ENCODE measurements around the gene AP2B1. TPM values are rescaled to one million over a fixed set of nuclear protein-coding genes. Genes with fewer than 3 reads are reported as not detected.

AP2B1 gene
- total and polyA plus RNA-seq, 4 donors = 8.7 to 55.6 (median 22.3) TPM

GRCh38 chr17:35748341-35748841, 161.3 kb downstream of the AP2B1 start:
- H3K36me3 ChIP-seq (ENCODE audit: control insufficient read depth in 4 of 4, insufficient read depth in 3 of 4, low read depth in 1 of 4, low read length in 3 of 4) = no peaks in the 10 kb centered on the region
- H3K9me3 ChIP-seq (ENCODE audit: control insufficient read depth in 4 of 4, low read length in 3 of 4) = no peaks in the 10 kb centered on the region
- H3K9ac ChIP-seq (ENCODE audit: low read depth in 1 of 2, low read length in 2 of 2) = no peak overlapping the region
- H3K27ac ChIP-seq (ENCODE audit: low read depth in 1 of 2, low read length in 2 of 2) = no peak overlapping the region
- DNase-seq (ENCODE audit: low spot score) = no peak
- WGBS = 23% methylated on average over 4 of the region's 4 CpGs
- no peaks in the 10 kb centered on the region for H3K27me3 ChIP-seq (ENCODE audit: control insufficient read depth in 4 of 4, insufficient read depth in 4 of 4, low read length in 3 of 4)
- TF ChIP-seq ZBTB33 (IDR thresholded peaks at IDR 0.05) (no peak), RAD21 (IDR thresholded peaks at IDR 0.05) (peak in 1 of 2 donors; percentile 42)
- H3K4me1 ChIP-seq (ENCODE audit: control insufficient read depth in 4 of 4, insufficient read depth in 4 of 4, low read length in 3 of 4) = peaks cover 0 to 5% (median 0%) of the 10 kb centered on the region in 4 donors
- no peak overlapping the region for H3K4me3 ChIP-seq (ENCODE audit: low read depth in 1 of 3, low read length in 3 of 3)

GRCh38 chr17:35748979-35749378, 161.9 kb downstream of the AP2B1 start:
- H3K9ac ChIP-seq (ENCODE audit: low read depth in 1 of 2, low read length in 2 of 2) = no peak overlapping the region
- TF ChIP-seq FOXA1 (IDR thresholded peaks at IDR 0.05) (no peak), TAF1 (conservative IDR thresholded peaks at IDR 0.05) (no peak), YY1 (IDR thresholded peaks at IDR 0.05) (no peak), RAD21 (IDR thresholded peaks at IDR 0.05) (no peak), JUND (IDR thresholded peaks at IDR 0.05) (no peak), NR2F2 (IDR thresholded peaks at IDR 0.05) (no peak), RXRA (IDR thresholded peaks at IDR 0.05) (no peak), FOXA2 (IDR thresholded peaks at IDR 0.05) (no peak), MAX (IDR thresholded peaks at IDR 0.05) (no peak), HNF4G (IDR thresholded peaks at IDR 0.05) (no peak), HNF4A (conservative IDR thresholded peaks at IDR 0.05) (no peak), REST (IDR thresholded peaks at IDR 0.05) (no peak), ATF3 (IDR thresholded peaks at IDR 0.05) (no peak)
- no peaks in the 10 kb centered on the region for H3K27me3 ChIP-seq (ENCODE audit: control insufficient read depth in 4 of 4, insufficient read depth in 4 of 4, low read length in 3 of 4)
- no peak for DNase-seq (ENCODE audit: low spot score)
- peaks cover 0 to 5% (median 0%) of the 10 kb centered on the region in 4 donors for H3K4me1 ChIP-seq (ENCODE audit: control insufficient read depth in 4 of 4, insufficient read depth in 4 of 4, low read length in 3 of 4)
- WGBS = 83% methylated on average over 6 of the region's 6 CpGs
- H3K36me3 ChIP-seq (ENCODE audit: control insufficient read depth in 4 of 4, insufficient read depth in 3 of 4, low read depth in 1 of 4, low read length in 3 of 4) = no peaks in the 10 kb centered on the region
- H3K27ac ChIP-seq (ENCODE audit: low read depth in 1 of 2, low read length in 2 of 2) = no peak overlapping the region
- H3K4me3 ChIP-seq (ENCODE audit: low read depth in 1 of 3, low read length in 3 of 3) = no peak overlapping the region
- no peaks in the 10 kb centered on the region for H3K9me3 ChIP-seq (ENCODE audit: control insufficient read depth in 4 of 4, low read length in 3 of 4)

Data from liver (tissue), 9 donors.